ACC112 (cell line): ENCODE data around the gene SBF1.

Source experiments
- H2AFZ ChIP-seq: fragments of 200-600 bp; sonication (generic); one replicate; pipeline ENCODE4 v1.6.0; 2017; ENCODE audit warnings: antibody characterized with exemption, low read length; ENCODE audit not compliant: unreplicated experiment
- H3K27ac ChIP-seq: fragments of 200-600 bp; sonication (generic); 2 replicates; pipeline ENCODE4 v1.5.1; 2014; ENCODE audit warnings: low read depth, mild to moderate bottlenecking, antibody characterized with exemption, low read length, moderate library complexity
- H3K27me3 ChIP-seq: fragments of 200-600 bp; sonication (generic); 2 replicates; pipeline ENCODE4 v1.6.1; 2014; ENCODE audit warnings: mild to moderate bottlenecking, antibody characterized with exemption, low read length, moderate library complexity, mixed read lengths; ENCODE audit not compliant: insufficient read depth
- H3K36me3 ChIP-seq: fragments of 200-600 bp; sonication (generic); 2 replicates; pipeline ENCODE4 v1.6.1; 2016; ENCODE audit warnings: mild to moderate bottlenecking, antibody characterized with exemption, low read length, moderate library complexity, mixed read lengths; ENCODE audit not compliant: insufficient read depth
- H3K4me1 ChIP-seq: fragments of 200-600 bp; sonication (generic); one replicate; pipeline ENCODE4 v1.6.1; 2016; ENCODE audit warnings: low read length, mixed read lengths; ENCODE audit not compliant: insufficient read depth, unreplicated experiment, control insufficient read depth
- H3K4me3 ChIP-seq: fragments of 200-600 bp; sonication (generic); 2 replicates; pipeline ENCODE4 v1.5.1; 2014; ENCODE audit warnings: mild to moderate bottlenecking, low read depth, low read length
- H3K79me2 ChIP-seq: fragments of 200-600 bp; sonication (generic); one replicate; pipeline ENCODE4 v1.6.0; 2016; ENCODE audit warnings: low read length; ENCODE audit not compliant: control insufficient read depth, unreplicated experiment, insufficient read depth

Gene SBF1

DNA sequence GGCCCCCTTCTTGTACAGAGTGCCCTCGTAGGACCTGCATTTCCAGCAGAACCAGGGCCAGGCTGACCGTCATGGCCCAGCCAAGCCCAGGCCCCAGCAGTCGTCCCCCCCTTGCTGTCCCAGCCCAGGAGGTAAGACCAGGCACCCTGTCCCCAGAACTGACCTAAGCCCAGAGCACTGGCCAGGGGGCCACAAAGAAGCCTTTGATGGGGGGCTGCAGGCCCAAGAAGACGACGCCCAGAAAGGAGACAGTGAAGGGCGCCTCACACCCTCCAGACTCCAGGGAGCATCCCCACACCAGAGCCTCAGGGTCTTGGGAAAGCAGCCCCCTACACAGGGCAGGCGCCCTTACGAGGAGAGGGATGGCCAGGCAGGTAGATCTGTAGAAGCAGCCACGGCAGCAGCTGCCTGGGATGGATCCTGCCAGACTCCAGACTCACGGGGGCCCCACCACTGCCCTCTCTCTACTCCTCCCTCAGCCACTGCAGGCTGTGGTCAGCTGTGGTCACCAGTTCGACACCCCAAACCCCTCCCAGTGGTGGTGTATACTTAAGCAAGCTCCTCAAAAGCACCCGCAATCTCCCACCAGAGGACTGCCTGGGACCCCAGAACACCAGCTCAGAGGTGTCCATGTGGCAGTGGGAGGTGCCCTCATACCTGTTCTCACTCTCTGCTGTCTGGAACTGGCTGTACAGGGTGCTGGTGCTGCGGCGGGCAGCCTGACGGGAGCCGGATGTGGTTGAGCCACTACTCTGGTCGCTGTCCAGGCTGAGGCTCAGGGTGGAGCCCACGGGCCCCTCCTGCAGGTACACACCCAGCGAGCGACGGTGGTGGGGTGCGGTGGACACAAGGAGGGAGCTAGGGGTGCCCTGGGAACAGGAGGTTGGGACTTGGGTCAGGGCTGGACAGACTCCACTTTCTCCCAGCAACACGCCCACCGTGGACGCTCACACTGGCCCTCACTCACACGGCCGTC is 27.0 kb downstream of the SBF1 start:
- Histone ChIP-seq H2AFZ (no peak overlapping the region), H3K4me1 (peaks cover 4% of the 10 kb centered on the region), H3K4me3 (no peak overlapping the region), H3K79me2 (no peaks in the 10 kb centered on the region), H3K27me3 (no peaks in the 10 kb centered on the region), H3K36me3 (no peaks in the 10 kb centered on the region), H3K27ac (no peak overlapping the region)

DNA sequence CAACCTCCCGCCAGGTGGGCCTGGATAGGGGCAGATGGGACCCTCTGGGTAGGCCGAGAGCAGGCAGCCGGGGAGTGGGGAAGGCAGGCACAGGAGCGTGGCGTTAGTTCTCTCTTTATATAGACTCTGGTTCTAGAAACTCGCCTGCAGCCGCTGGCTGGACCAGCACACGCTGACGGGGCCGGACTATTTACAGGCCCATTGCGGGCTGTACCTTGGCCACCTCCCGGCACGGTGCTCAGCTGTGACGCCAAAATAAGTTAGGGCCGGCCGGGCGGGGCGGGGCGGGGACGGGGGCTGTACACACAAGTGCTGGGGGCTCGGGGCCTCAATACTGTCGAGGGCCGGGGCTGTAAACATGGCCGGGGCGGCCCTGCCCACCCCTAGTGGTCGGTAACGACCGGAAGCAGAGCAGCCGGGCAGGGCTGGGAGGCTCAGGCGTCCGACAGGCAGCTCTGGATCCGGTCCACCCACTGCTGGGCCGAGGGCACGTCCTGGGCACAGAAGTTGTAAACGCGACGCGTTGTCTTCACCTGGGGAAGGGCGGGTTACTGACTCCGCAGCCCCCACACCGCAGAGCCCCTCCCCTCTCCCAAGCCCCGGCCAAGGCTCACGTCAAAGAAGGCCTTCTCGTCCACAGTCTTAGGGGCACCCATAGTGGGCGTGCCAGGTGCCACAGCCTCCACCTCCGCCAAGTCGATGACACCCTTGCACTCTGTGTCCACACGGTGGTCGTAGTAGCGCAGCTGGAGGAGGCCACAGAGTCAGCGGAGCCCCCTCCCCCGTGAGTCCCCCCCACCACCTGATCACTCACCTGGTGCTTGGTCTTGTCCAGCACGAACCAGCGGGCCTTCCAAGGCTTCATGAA is 27.9 kb downstream of the SBF1 start:
- H3K4me1 ChIP-seq = peaks cover 4% of the 10 kb centered on the region
- no peaks in the 10 kb centered on the region for H3K79me2 ChIP-seq
- H3K27me3 ChIP-seq = no peaks in the 10 kb centered on the region
- H3K4me3 ChIP-seq = no peak overlapping the region
- no peaks in the 10 kb centered on the region for H3K36me3 ChIP-seq
- no peak overlapping the region for H3K27ac ChIP-seq
- no peak overlapping the region for H2AFZ ChIP-seq

DNA sequence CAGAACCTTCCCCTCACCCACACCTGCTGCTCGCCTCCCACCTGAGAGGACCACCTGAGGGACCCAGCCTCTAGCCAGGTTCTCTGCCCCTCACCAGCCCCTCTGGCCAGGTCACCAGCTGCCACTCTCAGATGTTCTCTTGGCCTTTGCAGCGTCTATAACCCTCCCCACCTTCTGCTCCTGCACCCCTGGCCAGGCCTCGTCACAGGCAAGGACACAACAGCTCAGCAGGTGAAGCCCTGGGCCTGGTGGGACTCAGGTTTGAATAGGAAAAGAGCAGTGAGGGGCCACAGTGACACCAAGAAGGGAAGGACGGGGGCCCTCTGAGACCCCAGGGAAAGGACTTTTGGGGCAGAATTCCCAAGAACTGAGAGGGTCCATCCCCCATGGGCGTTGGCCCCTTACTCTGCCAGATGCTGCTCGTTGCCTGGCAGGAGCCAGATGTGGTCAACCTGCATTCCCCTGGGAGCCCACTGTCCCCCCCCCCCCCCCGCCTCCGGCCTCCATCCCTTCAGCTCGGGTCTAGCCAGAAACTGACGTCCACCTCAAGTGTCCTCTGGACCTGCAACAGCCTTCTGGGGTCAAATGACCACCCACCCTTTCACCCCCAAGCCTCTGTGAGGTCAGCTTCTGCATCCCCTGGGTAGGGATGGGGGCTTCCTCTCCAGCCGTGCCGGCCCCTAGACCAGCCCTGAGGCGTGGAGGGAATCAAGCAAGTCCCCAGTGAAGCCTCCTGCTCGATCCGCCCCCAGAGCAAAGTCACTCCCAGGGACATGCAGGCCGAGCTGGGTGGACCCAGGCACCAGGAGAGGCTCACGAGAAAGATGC is 28.7 kb downstream of the SBF1 start:
- Histone ChIP-seq H3K79me2 (no peaks in the 10 kb centered on the region), H3K36me3 (no peaks in the 10 kb centered on the region), H3K4me3 (no peak overlapping the region), H3K27me3 (no peaks in the 10 kb centered on the region), H2AFZ (no peak overlapping the region), H3K27ac (no peak overlapping the region), H3K4me1 (peaks cover 4% of the 10 kb centered on the region)

- Histone ChIP-seq H3K36me3 (no peaks in the 10 kb centered on the region), H3K4me1 (peaks cover 4% of the 10 kb centered on the region), H2AFZ (no peak overlapping the region), H3K27ac (no peak overlapping the region), H3K27me3 (no peaks in the 10 kb centered on the region), H3K4me3 (no peak overlapping the region), H3K79me2 (no peaks in the 10 kb centered on the region)
These were observed 29.6 kb downstream of the SBF1 start for GRCh38 chr22:50445071-50445879.

DNA sequence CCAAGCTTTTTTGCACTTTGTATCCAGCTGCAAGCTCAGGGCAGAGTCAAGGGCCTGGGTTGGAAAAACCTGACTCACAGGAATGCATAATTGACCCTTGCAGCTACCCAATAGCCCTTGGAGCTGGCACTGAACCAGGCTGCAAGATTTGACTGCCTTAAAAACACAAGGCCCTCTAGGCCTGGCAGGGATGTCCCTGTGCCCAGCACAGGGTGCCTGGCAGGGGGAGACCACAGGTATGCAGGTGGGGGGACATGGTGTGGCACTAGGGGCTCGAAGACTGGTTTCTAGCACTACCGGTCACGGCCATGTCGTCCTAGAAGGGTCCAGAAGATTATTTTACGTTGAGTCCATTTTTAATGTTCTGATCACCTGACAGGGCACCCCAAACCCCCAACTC is 30.2 kb downstream of the SBF1 start:
- H3K79me2 ChIP-seq = no peaks in the 10 kb centered on the region
- no peak overlapping the region for H3K4me3 ChIP-seq
- no peaks in the 10 kb centered on the region for H3K36me3 ChIP-seq
- no peaks in the 10 kb centered on the region for H3K27me3 ChIP-seq
- no peak overlapping the region for H2AFZ ChIP-seq
- peaks cover 4% of the 10 kb centered on the region for H3K4me1 ChIP-seq
- no peak overlapping the region for H3K27ac ChIP-seq

DNA sequence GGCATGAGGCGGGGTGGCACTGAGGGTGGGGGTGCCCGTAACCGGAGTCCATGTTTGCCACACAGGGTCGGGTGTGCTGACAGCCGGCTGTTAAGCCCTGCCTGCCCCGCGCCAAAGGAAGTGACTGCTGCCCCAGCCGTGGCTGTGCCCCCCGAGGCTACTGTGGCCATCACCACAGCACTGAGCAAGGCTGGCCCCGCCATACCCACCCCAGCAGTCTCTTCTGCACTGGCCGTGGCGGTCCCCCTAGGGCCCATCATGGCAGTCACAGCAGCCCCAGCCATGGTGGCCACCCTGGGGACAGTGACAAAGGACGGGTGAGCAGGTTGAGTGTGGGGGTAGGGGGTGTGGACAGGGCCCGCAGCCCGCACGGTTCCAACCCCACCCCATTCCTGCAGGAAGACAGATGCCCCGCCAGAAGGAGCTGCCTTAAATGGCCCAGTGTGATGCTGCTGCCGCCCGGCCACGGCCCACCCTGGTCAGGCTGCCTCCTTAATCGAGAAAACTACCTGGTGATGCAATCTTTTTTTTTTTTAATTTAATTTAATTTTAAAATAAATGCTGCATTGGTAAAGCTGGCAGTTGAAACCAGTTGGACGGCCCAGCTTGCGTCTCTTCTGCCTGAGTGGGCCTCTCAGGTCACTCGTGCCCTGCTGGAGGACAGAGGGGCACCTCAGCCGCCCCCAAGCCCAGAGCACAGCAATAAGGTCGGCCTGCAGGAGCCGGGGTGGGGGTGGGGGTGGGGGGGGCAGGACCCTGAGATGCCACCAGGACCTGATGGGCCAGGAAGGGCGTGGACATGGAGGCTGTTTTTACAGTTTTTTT is 30.8 kb downstream of the SBF1 start:
- H3K36me3 ChIP-seq = no peaks in the 10 kb centered on the region
- H3K4me1 ChIP-seq = peaks cover 4% of the 10 kb centered on the region
- H3K79me2 ChIP-seq = no peaks in the 10 kb centered on the region
- no peak overlapping the region for H3K4me3 ChIP-seq
- no peaks in the 10 kb centered on the region for H3K27me3 ChIP-seq
- no peak overlapping the region for H3K27ac ChIP-seq
- H2AFZ ChIP-seq = no peak overlapping the region

GRCh38 chr22:50443197-50443596 is 31.6 kb downstream of the SBF1 start:
- Histone ChIP-seq H3K4me3 (no peak overlapping the region), H3K27me3 (no peaks in the 10 kb centered on the region), H3K36me3 (no peaks in the 10 kb centered on the region), H3K27ac (no peak overlapping the region), H3K4me1 (peaks cover 4% of the 10 kb centered on the region), H2AFZ (no peak overlapping the region), H3K79me2 (no peaks in the 10 kb centered on the region)

- H2AFZ ChIP-seq = no peak overlapping the region
- H3K4me3 ChIP-seq = no peak overlapping the region
- H3K36me3 ChIP-seq = no peaks in the 10 kb centered on the region
- no peak overlapping the region for H3K27ac ChIP-seq
- H3K79me2 ChIP-seq = no peaks in the 10 kb centered on the region
- peaks cover 4% of the 10 kb centered on the region for H3K4me1 ChIP-seq
- no peaks in the 10 kb centered on the region for H3K27me3 ChIP-seq
These were observed 33.3 kb downstream of the SBF1 start for GRCh38 chr22:50441428-50441993.
